ENCODE results near the gene RAB9A. TPM values are rescaled to one million over a fixed set of nuclear protein-coding genes. Genes with fewer than 3 reads are reported as not detected.

The RAB9A gene
- total RNA-seq, 1 donor from 2014 or later = 37.2 TPM

- no peak for DNase-seq
These were observed 59.6 kb downstream of the RAB9A start for GRCh38 chrX:13748486-13748885.

GRCh38 chrX:13750204-13750603 lies 61.3 kb downstream of the RAB9A start:
- no peak for DNase-seq

- no peak for DNase-seq
These were observed 61.9 kb downstream of the RAB9A start for GRCh38 chrX:13750812-13751211.

GRCh38 chrX:13752141-13752540 lies 63.2 kb downstream of the RAB9A start:
- DNase-seq = no peak

- DNase-seq = no peak
These were observed 63.7 kb downstream of the RAB9A start for GRCh38 chrX:13752646-13753045.

GRCh38 chrX:13754765-13755164 lies 65.8 kb downstream of the RAB9A start:
- no peak for DNase-seq

- DNase-seq = no peak
These were observed 66.3 kb downstream of the RAB9A start for GRCh38 chrX:13755254-13755653.

GRCh38 chrX:13756381-13756780 lies 67.5 kb downstream of the RAB9A start:
- DNase-seq = no peak

- no peak for DNase-seq
These were observed 70.3 kb downstream of the RAB9A start for GRCh38 chrX:13759152-13759718.

Other genes starting within 250 kb of the RAB9A start
- 21.2 TPM for gene EGFL6, start 119.5 kb upstream of the RAB9A start, total RNA-seq
- 5.3 TPM for gene TCEANC, start 36.0 kb upstream of the RAB9A start, total RNA-seq
- 22.5 TPM for gene TRAPPC2, start 45.5 kb downstream of the RAB9A start, total RNA-seq
- 24.5 TPM for gene OFD1, start 45.6 kb downstream of the RAB9A start, total RNA-seq
- gene GPM6B, start 128.0 kb downstream of the RAB9A start, total RNA-seq = 17.5 TPM

Data from skin of body (tissue), 2 donors.